ENCODE results near the gene TGDS. TPM values are rescaled to one million over a fixed set of nuclear protein-coding genes. Genes with fewer than 3 reads are reported as not detected.
A peak's percentile ranks its signal among the peaks of the same experiment; 100 is the strongest.

Gene TGDS
- total and polyA plus RNA-seq, 2 of the 8 experiments (the other 6 are each of a cell fraction or from before 2014, with no cell fraction given), result 11.6 to 11.8 TPM

DNA sequence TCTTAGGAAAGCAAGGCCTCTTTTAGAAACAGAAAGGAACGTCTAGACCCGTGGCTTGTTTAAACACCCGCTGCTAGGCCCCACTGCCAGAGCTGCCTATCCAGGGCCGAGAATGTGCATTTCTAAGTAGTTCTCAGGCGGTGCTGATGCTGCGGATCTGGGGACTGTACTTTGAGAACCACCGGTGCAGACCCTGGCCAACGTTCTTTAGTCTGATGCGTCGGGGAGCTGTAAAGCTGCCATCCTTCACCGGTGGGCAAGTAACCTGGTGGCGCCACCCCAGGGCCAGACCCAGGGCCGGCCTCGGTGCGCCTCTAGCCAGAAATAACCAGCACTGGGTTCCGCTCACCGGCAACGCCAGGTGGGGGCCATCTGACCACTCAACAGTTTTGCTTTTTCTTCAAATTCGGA is 47.1 kb downstream of the TGDS start (continued):
- TF ChIP-seq SAP30 (IDR thresholded peaks at IDR 0.05; ENCODE audit: insufficient read depth, insufficient replicate concordance, low read length) (no peak), RAD21 (IDR thresholded peaks at IDR 0.05 in 1 of 2, conservative IDR thresholded peaks at IDR 0.05 in 1 of 2; ENCODE audit: low read depth in 2 of 2, low read length in 2 of 2) (peak; percentile 28 to 50), CBX8 (IDR thresholded peaks at IDR 0.05; ENCODE audit: borderline replicate concordance, low read depth, low read length) (no peak), KDM1A (IDR thresholded peaks at IDR 0.05; ENCODE audit: borderline replicate concordance, low read length) (no peak), CREB1 (IDR thresholded peaks at IDR 0.05) (no peak), TAF1 (IDR thresholded peaks at IDR 0.05; ENCODE audit: low read depth, low read length) (0 out of 2 replicates have a peak, but pooled peaks have one; percentile 55), POLR2AphosphoS5 (IDR thresholded peaks at IDR 0.05; ENCODE audit: low read depth, low read length) (peak; percentile 34; the same call in 1 of the 2 replicates), PHF8 (conservative IDR thresholded peaks at IDR 0.05; ENCODE audit: low read depth, low read length) (no peak)
- TF ChIP-seq, protein P1, sequence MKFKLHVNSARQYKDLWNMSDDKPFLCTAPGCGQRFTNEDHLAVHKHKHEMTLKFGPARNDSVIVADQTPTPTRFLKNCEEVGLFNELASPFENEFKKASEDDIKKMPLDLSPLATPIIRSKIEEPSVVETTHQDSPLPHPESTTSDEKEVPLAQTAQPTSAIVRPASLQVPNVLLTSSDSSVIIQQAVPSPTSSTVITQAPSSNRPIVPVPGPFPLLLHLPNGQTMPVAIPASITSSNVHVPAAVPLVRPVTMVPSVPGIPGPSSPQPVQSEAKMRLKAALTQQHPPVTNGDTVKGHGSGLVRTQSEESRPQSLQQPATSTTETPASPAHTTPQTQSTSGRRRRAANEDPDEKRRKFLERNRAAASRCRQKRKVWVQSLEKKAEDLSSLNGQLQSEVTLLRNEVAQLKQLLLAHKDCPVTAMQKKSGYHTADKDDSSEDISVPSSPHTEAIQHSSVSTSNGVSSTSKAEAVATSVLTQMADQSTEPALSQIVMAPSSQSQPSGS (IDR thresholded peaks at IDR 0.05; ENCODE audit: low read length), result no peak; the same call in 1 of the 2 replicates
- TF ChIP-seq, protein P2, sequence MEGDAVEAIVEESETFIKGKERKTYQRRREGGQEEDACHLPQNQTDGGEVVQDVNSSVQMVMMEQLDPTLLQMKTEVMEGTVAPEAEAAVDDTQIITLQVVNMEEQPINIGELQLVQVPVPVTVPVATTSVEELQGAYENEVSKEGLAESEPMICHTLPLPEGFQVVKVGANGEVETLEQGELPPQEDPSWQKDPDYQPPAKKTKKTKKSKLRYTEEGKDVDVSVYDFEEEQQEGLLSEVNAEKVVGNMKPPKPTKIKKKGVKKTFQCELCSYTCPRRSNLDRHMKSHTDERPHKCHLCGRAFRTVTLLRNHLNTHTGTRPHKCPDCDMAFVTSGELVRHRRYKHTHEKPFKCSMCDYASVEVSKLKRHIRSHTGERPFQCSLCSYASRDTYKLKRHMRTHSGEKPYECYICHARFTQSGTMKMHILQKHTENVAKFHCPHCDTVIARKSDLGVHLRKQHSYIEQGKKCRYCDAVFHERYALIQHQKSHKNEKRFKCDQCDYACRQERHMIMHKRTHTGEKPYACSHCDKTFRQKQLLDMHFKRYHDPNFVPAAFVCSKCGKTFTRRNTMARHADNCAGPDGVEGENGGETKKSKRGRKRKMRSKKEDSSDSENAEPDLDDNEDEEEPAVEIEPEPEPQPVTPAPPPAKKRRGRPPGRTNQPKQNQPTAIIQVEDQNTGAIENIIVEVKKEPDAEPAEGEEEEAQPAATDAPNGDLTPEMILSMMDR (IDR thresholded peaks at IDR 0.05; ENCODE audit: control extremely low read depth in 1 of 3, insufficient read depth in 1 of 3, low read depth in 1 of 3, low read length in 3 of 3), result peak; percentile 24 to 49 (median 29)

Data from H1 (cell line).